Stimulated activated naive CD8-positive, alpha-beta T cell treated with anti-CD3 and anti-CD28 coated beads, Interleukin-15, amount 100 ng/mL, for 72 hours (primary cell): ENCODE measurements around the gene SSX7.
"Not testable (repeated sequence)": the region's sequence is repeated elsewhere in the genome, so short reads cannot be mapped to it uniquely, and the experiment has no call there.

Experiments used
- ATAC-seq: fragments of 150-1000 bp; cut with Tn5 transposase; 2 replicates; pipeline ENCODE4 v1.10.0; 2021; ENCODE audit warnings: mild to moderate bottlenecking, moderate library complexity
- DNase-seq, 2 donors: peaks; one replicate each; pipeline ENCODE4 v3.0.0; 2021 to 2022
- H3K27ac Mint-ChIP-seq, 2 donors: one replicate each; pipeline ENCODE4 v1.8.0; 2022; ENCODE audit warnings: mild to moderate bottlenecking in 2 of 2, mixed read lengths in 2 of 2, moderate library complexity in 2 of 2
- H3K27me3 Mint-ChIP-seq: one replicate; pipeline ENCODE4 v1.8.0; 2022; ENCODE audit warnings: mixed read lengths
- H3K4me1 Mint-ChIP-seq: one replicate; pipeline ENCODE4 v1.8.0; 2022; ENCODE audit warnings: mild to moderate bottlenecking, mixed read lengths
- H3K4me3 Mint-ChIP-seq, 2 donors: one replicate each; pipeline ENCODE4 v1.8.0; 2022; ENCODE audit warnings: mild to moderate bottlenecking in 2 of 2, mixed read lengths in 2 of 2, moderate library complexity in 1 of 2
- H3K9me3 Mint-ChIP-seq, 2 donors: one replicate each; pipeline ENCODE4 v1.8.0; 2022; ENCODE audit warnings: mixed read lengths in 2 of 2

The SSX7 gene

GRCh38 chrX:52654800-52655199 is at the start of gene SSX7:
Gene SSX7 (minus strand): TSS chrX:52654900. CDS start chrX:52653472, 1,428 bp downstream.
- not testable (repeated sequence) for H3K27me3 Mint-ChIP-seq, H3K27ac Mint-ChIP-seq, ATAC-seq, H3K4me1 Mint-ChIP-seq, H3K4me3 Mint-ChIP-seq, DNase-seq, H3K9me3 Mint-ChIP-seq

- not testable (repeated sequence) for DNase-seq, H3K4me3 Mint-ChIP-seq, H3K27ac Mint-ChIP-seq, H3K9me3 Mint-ChIP-seq, H3K27me3 Mint-ChIP-seq, ATAC-seq, H3K4me1 Mint-ChIP-seq
Observed at GRCh38 chrX:52692034-52692433, 37.3 kb upstream of the SSX7 start.

GRCh38 chrX:52662218-52662617 is 7.5 kb upstream of the SSX7 start:
- not testable (repeated sequence) for H3K4me1 Mint-ChIP-seq, H3K9me3 Mint-ChIP-seq, H3K4me3 Mint-ChIP-seq, ATAC-seq, H3K27me3 Mint-ChIP-seq, H3K27ac Mint-ChIP-seq, DNase-seq

- H3K27ac Mint-ChIP-seq, H3K4me3 Mint-ChIP-seq, H3K27me3 Mint-ChIP-seq, DNase-seq, H3K9me3 Mint-ChIP-seq, H3K4me1 Mint-ChIP-seq, ATAC-seq: not testable (repeated sequence)
Observed at GRCh38 chrX:52655475-52655874, 775 bp upstream of the SSX7 start.

GRCh38 chrX:52650676-52651075 is 4.0 kb downstream of the SSX7 start:
- H3K4me3 Mint-ChIP-seq, H3K27ac Mint-ChIP-seq, ATAC-seq, H3K9me3 Mint-ChIP-seq, H3K27me3 Mint-ChIP-seq, H3K4me1 Mint-ChIP-seq, DNase-seq: not testable (repeated sequence)

- not testable (repeated sequence) for H3K9me3 Mint-ChIP-seq, ATAC-seq, DNase-seq, H3K27me3 Mint-ChIP-seq, H3K4me3 Mint-ChIP-seq, H3K4me1 Mint-ChIP-seq
- H3K27ac Mint-ChIP-seq, result peak overlapping the region in 1 of 2 donors; percentile 74
Observed at GRCh38 chrX:52648956-52649355, 5.7 kb downstream of the SSX7 start.

- H3K9me3 Mint-ChIP-seq, H3K4me1 Mint-ChIP-seq: not testable (repeated sequence)
Observed at GRCh38 chrX:52628483-52628882, 26.2 kb downstream of the SSX7 start.

GRCh38 chrX:52620661-52621060 is 34.0 kb downstream of the SSX7 start:
- not testable (repeated sequence) for ATAC-seq, H3K27me3 Mint-ChIP-seq, DNase-seq, H3K4me1 Mint-ChIP-seq, H3K4me3 Mint-ChIP-seq, H3K27ac Mint-ChIP-seq, H3K9me3 Mint-ChIP-seq

More at GRCh38 chrX:52628483-52628882, 26.2 kb downstream of the SSX7 start:
- peak overlapping the region in 1 of 2 donors; percentile 52 for H3K27ac Mint-ChIP-seq
- not testable (repeated sequence) for DNase-seq, H3K27me3 Mint-ChIP-seq, ATAC-seq, H3K4me3 Mint-ChIP-seq

GRCh38 chrX:52608961-52609360 is 45.7 kb downstream of the SSX7 start:
- ATAC-seq (no peak), DNase-seq (no peak)
- Mint-ChIP-seq H3K27me3 (no peaks in the 10 kb centered on the region), H3K4me1 (no peaks in the 10 kb centered on the region), H3K4me3 (no peak overlapping the region), H3K9me3 (no peaks in the 10 kb centered on the region), H3K27ac (no peak overlapping the region)

- not testable (repeated sequence) for H3K4me3 Mint-ChIP-seq, DNase-seq, H3K27me3 Mint-ChIP-seq, H3K27ac Mint-ChIP-seq, H3K4me1 Mint-ChIP-seq, ATAC-seq, H3K9me3 Mint-ChIP-seq
Observed at GRCh38 chrX:52603151-52603550, 51.5 kb downstream of the SSX7 start.

GRCh38 chrX:52598886-52599285 is 55.8 kb downstream of the SSX7 start:
- peak overlapping the region in 1 of 2 donors; percentile 5 for H3K27ac Mint-ChIP-seq
- no peak overlapping the region for H3K4me3 Mint-ChIP-seq
- H3K27me3 Mint-ChIP-seq, result no peaks in the 10 kb centered on the region
- no peaks in the 10 kb centered on the region for H3K4me1 Mint-ChIP-seq
- no peak for DNase-seq
- no peaks in the 10 kb centered on the region for H3K9me3 Mint-ChIP-seq
- ATAC-seq, result no peak

- Mint-ChIP-seq H3K27me3 (no peaks in the 10 kb centered on the region), H3K27ac (no peak overlapping the region), H3K4me3 (no peak overlapping the region), H3K4me1 (no peaks in the 10 kb centered on the region), H3K9me3 (no peaks in the 10 kb centered on the region)
- ATAC-seq, result no peak
- DNase-seq, result no peak
Observed at GRCh38 chrX:52594658-52595057, 60.0 kb downstream of the SSX7 start.
